ENCODE measurements around the gene KSR1.
"Not testable (repeated sequence)": the region's sequence is repeated elsewhere in the genome, so short reads cannot be mapped to it uniquely, and the experiment has no call there.

The KSR1 gene

DNA sequence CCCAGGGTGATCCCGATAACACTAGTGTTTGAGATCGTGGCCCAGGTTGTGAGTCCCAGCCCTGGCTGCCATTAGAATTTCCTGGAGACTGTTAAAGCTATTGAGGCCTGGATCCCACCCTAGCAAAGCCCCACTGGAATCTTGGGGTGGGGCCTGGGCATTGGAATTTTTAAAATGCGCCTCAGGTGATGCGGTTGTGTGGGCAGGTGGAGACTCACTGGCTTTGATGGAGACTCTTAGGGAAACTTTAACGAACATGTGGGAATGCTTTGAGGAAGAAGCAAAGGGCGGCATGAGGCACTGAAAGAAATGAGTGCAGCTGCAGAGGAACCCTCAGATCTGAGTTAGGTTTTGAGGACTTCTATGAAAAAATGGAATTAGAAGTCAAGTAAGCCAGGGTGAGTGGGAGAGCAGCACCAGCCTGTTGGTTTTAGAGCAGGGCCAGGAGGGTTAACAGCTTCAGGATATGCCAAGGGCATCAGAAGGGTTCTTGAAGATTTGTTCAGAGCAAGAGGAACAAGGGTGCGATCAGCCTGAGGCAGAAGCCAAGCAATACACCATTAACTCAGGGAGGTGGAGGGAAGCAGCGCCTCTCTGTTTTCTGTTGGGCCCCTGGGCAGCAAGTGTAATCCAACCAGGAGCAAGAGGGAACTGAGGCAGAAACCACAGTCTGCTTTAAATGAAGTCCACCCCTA is 42.5 kb downstream of the KSR1 start:
- no peak for TF ChIP-seq PATZ1 (CRISPR knock-in tag; IDR thresholded peaks at IDR 0.05; ENCODE audit: borderline replicate concordance)
- TF ChIP-seq GLIS3 (CRISPR knock-in tag; IDR thresholded peaks at IDR 0.05) = no peak
- no peak for TF ChIP-seq ARNTL (CRISPR knock-in tag; IDR thresholded peaks at IDR 0.05; ENCODE audit: borderline replicate concordance, low read depth)
- TF ChIP-seq SNAI2 (CRISPR knock-in tag; IDR thresholded peaks at IDR 0.05) = no peak
- no peak for TF ChIP-seq RARB (CRISPR knock-in tag; IDR thresholded peaks at IDR 0.05)
- no peak for TF ChIP-seq TSHZ2 (CRISPR knock-in tag; IDR thresholded peaks at IDR 0.05)
- TF ChIP-seq TCF4 (CRISPR knock-in tag; IDR thresholded peaks at IDR 0.05; ENCODE audit: borderline replicate concordance) = no peak
- no peak for TF ChIP-seq CSDC2 (CRISPR knock-in tag; IDR thresholded peaks at IDR 0.05)
- no peak for TF ChIP-seq ESRRG (CRISPR knock-in tag; IDR thresholded peaks at IDR 0.05)
- no peak for TF ChIP-seq PPARA (CRISPR knock-in tag; IDR thresholded peaks at IDR 0.05; ENCODE audit: borderline replicate concordance)
- no peak for TF ChIP-seq ZFP30 (CRISPR knock-in tag; IDR thresholded peaks at IDR 0.05)
- no peak for TF ChIP-seq ZNF8 (CRISPR knock-in tag; IDR thresholded peaks at IDR 0.05)
- no peak for TF ChIP-seq BACH2 (CRISPR knock-in tag; IDR thresholded peaks at IDR 0.05; ENCODE audit: borderline replicate concordance)
- no peak for TF ChIP-seq ZC3H10 (CRISPR knock-in tag; IDR thresholded peaks at IDR 0.05)
- no peak for ATAC-seq

GRCh38 chr17:27499451-27500265 is 43.4 kb downstream of the KSR1 start:
- ATAC-seq = no peak
- TF ChIP-seq ZC3H10 (CRISPR knock-in tag; IDR thresholded peaks at IDR 0.05) (no peak), ESRRG (CRISPR knock-in tag; IDR thresholded peaks at IDR 0.05) (no peak), PPARA (CRISPR knock-in tag; IDR thresholded peaks at IDR 0.05; ENCODE audit: borderline replicate concordance) (no peak), ARNTL (CRISPR knock-in tag; IDR thresholded peaks at IDR 0.05; ENCODE audit: borderline replicate concordance, low read depth) (no peak), GLIS3 (CRISPR knock-in tag; IDR thresholded peaks at IDR 0.05) (no peak), ZNF565 (CRISPR knock-in tag; conservative IDR thresholded peaks at IDR 0.05; ENCODE audit: low read depth) (no peak), BACH2 (CRISPR knock-in tag; IDR thresholded peaks at IDR 0.05; ENCODE audit: borderline replicate concordance) (no peak), ZNF8 (CRISPR knock-in tag; IDR thresholded peaks at IDR 0.05) (no peak), TSHZ2 (CRISPR knock-in tag; IDR thresholded peaks at IDR 0.05) (no peak), POU6F1 (CRISPR knock-in tag; IDR thresholded peaks at IDR 0.05; ENCODE audit: borderline replicate concordance, low read depth) (no peak), CSDC2 (CRISPR knock-in tag; IDR thresholded peaks at IDR 0.05) (no peak)

DNA sequence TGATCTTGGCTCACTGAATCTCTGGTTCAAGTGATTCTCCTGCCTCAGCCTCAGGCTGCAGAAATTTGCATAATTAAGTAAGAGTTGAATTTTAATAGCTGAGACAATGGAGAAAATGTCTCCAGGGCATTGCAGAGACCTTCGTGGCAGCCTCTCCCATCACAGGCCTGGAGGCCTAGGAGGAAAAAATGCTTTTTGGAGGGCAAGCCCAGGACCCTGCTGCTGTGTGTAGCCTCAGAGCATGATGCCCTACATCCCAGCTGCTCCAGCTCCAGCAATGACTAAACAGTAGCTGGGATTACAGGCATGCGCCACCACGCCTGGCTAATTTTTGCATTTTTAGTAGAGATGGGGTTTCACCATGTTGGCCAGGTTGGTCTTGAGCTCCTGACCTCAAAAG is 45.1 kb downstream of the KSR1 start:
- not testable (repeated sequence) for ATAC-seq

All from SK-N-SH treated with all-trans-retinoic acid at 6 μM for 48 hours (cell line).